ENCODE results near the gene TTC28.
A peak's percentile ranks its signal among the peaks of the same experiment; 100 is the strongest.

The TTC28 gene

DNA sequence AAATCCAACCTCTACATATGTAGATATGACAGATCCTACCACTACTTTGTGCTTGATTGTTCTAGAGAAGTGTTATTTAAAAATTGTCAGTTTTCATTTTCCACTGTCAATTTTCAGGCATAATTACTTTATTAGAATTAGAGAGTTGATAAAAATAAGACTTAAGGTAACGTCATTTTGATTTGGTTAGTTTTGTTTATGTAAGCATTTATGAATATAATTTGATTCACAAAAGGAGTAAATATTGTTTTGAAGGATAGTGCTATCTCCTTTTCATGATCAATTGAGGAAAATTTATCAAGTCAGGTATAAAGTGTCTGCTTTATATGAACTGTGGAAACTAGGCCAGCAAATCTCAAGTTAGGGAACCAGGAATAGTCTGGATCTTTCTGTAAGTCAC, 718.0 kb downstream of the TTC28 start:
- Histone ChIP-seq H3K4me1 (ENCODE audit: control insufficient read depth, insufficient read depth, low read length) (peaks cover 23% of the 10 kb centered on the region), H3K36me3 (ENCODE audit: control insufficient read depth in 2 of 2, insufficient read depth in 1 of 2, low read length in 2 of 2) (no peaks in the 10 kb centered on the region), H3K4me3 (ENCODE audit: low read depth, low read length) (no peak overlapping the region), H3K27ac (ENCODE audit: extremely low read depth, low read depth, low read length) (peak overlapping the region; percentile 44; the same call in 1 of the 2 replicates), H3K9me3 (ENCODE audit: control insufficient read depth, insufficient read depth, low read depth, low read length) (no peaks in the 10 kb centered on the region)
- ChIA-PET CTCF (interaction anchor here (0.6 to 2.1 kb wide), 4 partner anchors 12 to 1284 kb away, joined by 3 to 6 read pairs (median 3); no protein-coding TSS in a partner anchor), POLR2A (no interaction called here)
- no peak for TF ChIP-seq ZNF423 (tag by site-specific recombination; IDR thresholded peaks at IDR 0.05)
- TF ChIP-seq, protein P1, sequence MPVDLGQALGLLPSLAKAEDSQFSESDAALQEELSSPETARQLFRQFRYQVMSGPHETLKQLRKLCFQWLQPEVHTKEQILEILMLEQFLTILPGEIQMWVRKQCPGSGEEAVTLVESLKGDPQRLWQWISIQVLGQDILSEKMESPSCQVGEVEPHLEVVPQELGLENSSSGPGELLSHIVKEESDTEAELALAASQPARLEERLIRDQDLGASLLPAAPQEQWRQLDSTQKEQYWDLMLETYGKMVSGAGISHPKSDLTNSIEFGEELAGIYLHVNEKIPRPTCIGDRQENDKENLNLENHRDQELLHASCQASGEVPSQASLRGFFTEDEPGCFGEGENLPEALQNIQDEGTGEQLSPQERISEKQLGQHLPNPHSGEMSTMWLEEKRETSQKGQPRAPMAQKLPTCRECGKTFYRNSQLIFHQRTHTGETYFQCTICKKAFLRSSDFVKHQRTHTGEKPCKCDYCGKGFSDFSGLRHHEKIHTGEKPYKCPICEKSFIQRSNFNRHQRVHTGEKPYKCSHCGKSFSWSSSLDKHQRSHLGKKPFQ (tag by site-specific recombination; IDR thresholded peaks at IDR 0.05): no peak
- TF ChIP-seq, protein P2, sequence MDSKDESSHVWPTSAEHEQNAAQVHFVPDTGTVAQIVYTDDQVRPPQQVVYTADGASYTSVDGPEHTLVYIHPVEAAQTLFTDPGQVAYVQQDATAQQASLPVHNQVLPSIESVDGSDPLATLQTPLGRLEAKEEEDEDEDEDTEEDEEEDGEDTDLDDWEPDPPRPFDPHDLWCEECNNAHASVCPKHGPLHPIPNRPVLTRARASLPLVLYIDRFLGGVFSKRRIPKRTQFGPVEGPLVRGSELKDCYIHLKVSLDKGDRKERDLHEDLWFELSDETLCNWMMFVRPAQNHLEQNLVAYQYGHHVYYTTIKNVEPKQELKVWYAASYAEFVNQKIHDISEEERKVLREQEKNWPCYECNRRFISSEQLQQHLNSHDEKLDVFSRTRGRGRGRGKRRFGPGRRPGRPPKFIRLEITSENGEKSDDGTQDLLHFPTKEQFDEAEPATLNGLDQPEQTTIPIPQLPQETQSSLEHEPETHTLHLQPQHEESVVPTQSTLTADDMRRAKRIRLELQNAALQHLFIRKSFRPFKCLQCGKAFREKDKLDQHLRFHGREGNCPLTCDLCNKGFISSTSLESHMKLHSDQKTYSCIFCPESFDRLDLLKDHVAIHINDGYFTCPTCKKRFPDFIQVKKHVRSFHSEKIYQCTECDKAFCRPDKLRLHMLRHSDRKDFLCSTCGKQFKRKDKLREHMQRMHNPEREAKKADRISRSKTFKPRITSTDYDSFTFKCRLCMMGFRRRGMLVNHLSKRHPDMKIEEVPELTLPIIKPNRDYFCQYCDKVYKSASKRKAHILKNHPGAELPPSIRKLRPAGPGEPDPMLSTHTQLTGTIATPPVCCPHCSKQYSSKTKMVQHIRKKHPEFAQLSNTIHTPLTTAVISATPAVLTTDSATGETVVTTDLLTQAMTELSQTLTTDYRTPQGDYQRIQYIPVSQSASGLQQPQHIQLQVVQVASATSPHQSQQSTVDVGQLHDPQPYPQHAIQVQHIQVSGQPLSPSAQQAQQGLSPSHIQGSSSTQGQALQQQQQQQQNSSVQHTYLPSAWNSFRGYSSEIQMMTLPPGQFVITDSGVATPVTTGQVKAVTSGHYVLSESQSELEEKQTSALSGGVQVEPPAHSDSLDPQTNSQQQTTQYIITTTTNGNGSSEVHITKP (tag by site-specific recombination; IDR thresholded peaks at IDR 0.05): no peak
- no peak for TF ChIP-seq ZNF776 (tag by site-specific recombination; IDR thresholded peaks at IDR 0.05; ENCODE audit: borderline replicate concordance)
- no peak for TF ChIP-seq ZNF677 (tag by site-specific recombination; IDR thresholded peaks at IDR 0.05)
- TF ChIP-seq ZNF777 (tag by site-specific recombination; IDR thresholded peaks at IDR 0.05; ENCODE audit: borderline replicate concordance): no peak

DNA sequence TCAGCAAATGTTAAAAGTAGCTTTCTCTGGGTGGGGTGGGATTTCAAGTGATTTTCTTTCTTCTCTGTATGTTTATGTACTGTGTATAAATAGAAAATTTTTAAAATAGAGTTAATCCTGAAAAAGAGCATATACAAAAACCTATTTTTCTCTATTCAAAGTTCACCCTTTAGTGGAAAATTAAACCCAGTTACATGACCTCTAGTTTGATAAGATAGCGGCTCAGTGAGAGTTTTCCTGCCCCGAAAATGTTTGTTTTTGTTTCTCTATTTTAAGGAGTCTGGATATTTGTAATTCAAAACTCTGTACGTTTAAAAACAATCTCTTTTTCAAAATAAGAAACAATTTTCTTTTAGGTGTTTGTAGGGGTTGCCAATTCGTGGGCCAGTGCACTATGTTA, 718.5 kb downstream of the TTC28 start:
- Histone ChIP-seq H3K9me3 (ENCODE audit: control insufficient read depth, insufficient read depth, low read depth, low read length) (no peaks in the 10 kb centered on the region), H3K27ac (ENCODE audit: extremely low read depth, low read depth, low read length) (no peak overlapping the region), H3K4me1 (ENCODE audit: control insufficient read depth, insufficient read depth, low read length) (peaks cover 23% of the 10 kb centered on the region), H3K4me3 (ENCODE audit: low read depth, low read length) (no peak overlapping the region), H3K36me3 (ENCODE audit: control insufficient read depth in 2 of 2, insufficient read depth in 1 of 2, low read length in 2 of 2) (no peaks in the 10 kb centered on the region)
- TF ChIP-seq, protein P3, sequence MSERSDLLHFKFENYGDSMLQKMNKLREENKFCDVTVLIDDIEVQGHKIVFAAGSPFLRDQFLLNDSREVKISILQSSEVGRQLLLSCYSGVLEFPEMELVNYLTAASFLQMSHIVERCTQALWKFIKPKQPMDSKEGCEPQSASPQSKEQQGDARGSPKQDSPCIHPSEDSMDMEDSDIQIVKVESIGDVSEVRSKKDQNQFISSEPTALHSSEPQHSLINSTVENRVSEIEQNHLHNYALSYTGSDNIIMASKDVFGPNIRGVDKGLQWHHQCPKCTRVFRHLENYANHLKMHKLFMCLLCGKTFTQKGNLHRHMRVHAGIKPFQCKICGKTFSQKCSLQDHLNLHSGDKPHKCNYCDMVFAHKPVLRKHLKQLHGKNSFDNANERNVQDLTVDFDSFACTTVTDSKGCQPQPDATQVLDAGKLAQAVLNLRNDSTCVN (tag by site-specific recombination; optimal IDR thresholded peaks at IDR 0.05): no peak
- no peak for TF ChIP-seq ZNF350 (tag by site-specific recombination; IDR thresholded peaks at IDR 0.05)
- no peak for TF ChIP-seq ZBTB21 (tag by site-specific recombination; IDR thresholded peaks at IDR 0.05)
- no peak for TF ChIP-seq ZSCAN30 (tag by site-specific recombination; IDR thresholded peaks at IDR 0.05)
- TF ChIP-seq, protein P4, sequence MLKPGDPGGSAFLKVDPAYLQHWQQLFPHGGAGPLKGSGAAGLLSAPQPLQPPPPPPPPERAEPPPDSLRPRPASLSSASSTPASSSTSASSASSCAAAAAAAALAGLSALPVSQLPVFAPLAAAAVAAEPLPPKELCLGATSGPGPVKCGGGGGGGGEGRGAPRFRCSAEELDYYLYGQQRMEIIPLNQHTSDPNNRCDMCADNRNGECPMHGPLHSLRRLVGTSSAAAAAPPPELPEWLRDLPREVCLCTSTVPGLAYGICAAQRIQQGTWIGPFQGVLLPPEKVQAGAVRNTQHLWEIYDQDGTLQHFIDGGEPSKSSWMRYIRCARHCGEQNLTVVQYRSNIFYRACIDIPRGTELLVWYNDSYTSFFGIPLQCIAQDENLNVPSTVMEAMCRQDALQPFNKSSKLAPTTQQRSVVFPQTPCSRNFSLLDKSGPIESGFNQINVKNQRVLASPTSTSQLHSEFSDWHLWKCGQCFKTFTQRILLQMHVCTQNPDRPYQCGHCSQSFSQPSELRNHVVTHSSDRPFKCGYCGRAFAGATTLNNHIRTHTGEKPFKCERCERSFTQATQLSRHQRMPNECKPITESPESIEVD (tag by site-specific recombination; IDR thresholded peaks at IDR 0.05): peak; percentile 90
- TF ChIP-seq MEIS1 (CRISPR knock-in tag; IDR thresholded peaks at IDR 0.05; ENCODE audit: borderline replicate concordance): no peak
- no peak for TF ChIP-seq IKZF3 (tag by site-specific recombination; IDR thresholded peaks at IDR 0.05)
- TF ChIP-seq ZNF114 (tag by site-specific recombination; IDR thresholded peaks at IDR 0.05): no peak
- TF ChIP-seq ZNF571 (tag by site-specific recombination; IDR thresholded peaks at IDR 0.05): no peak
- TF ChIP-seq FEZF1 (tag by site-specific recombination; IDR thresholded peaks at IDR 0.05): peak; percentile 32; the same call in 1 of the 2 replicates
- no peak for TF ChIP-seq ZNF140 (tag by site-specific recombination; IDR thresholded peaks at IDR 0.05)
- TF ChIP-seq ZNF555 (tag by site-specific recombination; conservative IDR thresholded peaks at IDR 0.05): no peak
- no peak for TF ChIP-seq ZNF514 (tag by site-specific recombination; IDR thresholded peaks at IDR 0.05)
- ChIA-PET POLR2A (no interaction called here), CTCF (interaction anchor here (0.6 to 2.1 kb wide), 4 partner anchors 13 to 1285 kb away, joined by 3 to 6 read pairs (median 3); no protein-coding TSS in a partner anchor)

All from HEK293 (cell line).